Colonic mucosa (tissue), 4 donors: ENCODE measurements around the gene JAKMIP1. TPM values are rescaled to one million over a fixed set of nuclear protein-coding genes. Genes with fewer than 3 reads are reported as not detected.
A peak's percentile ranks its signal among the peaks of the same experiment; 100 is the strongest.

Source experiments
- DNase-seq: peaks from one replicate; pipeline ENCODE4 v3.0.0-alpha.2; 2020
- H3K27ac ChIP-seq: fragments of 200-600 bp; one replicate; pipeline ENCODE4 v1.8.0; 2021
- H3K27me3 ChIP-seq: fragments of 200-600 bp; one replicate; pipeline ENCODE4 v1.8.0; 2021
- H3K36me3 ChIP-seq: fragments of 200-600 bp; one replicate; pipeline ENCODE4 v1.8.0; 2021
- H3K4me1 ChIP-seq: fragments of 200-600 bp; one replicate; pipeline ENCODE4 v1.8.0; 2021; ENCODE audit warnings: mild to moderate bottlenecking
- H3K4me3 ChIP-seq: fragments of 200-600 bp; one replicate; pipeline ENCODE4 v1.8.0; 2021
- H3K9ac ChIP-seq, 2 donors: one replicate each; pipeline ENCODE4 v1.7.0; 2013; ENCODE audit warnings: control low read depth in 2 of 2, low read depth in 2 of 2, low read length in 2 of 2
- H3K9me3 ChIP-seq: fragments of 200-600 bp; one replicate; pipeline ENCODE4 v1.8.0; 2021
- intact Hi-C: fragments of 100-400 bp; cut with DNase I; formaldehyde crosslinking; loops from one replicate; pipeline ENCODE4 v1.14.1; 2022
- total RNA-seq, 2 donors: library from RNA; stranded (reverse); fragmentation: NEBNext Ultra II Directional in 1 of 2; extraction: Animal tissue kit (Norgen Biotek cat#: 25700) in 1 of 2; gene quantifications; one replicate each; pipeline ENCODE4 v1.2.1, GENCODE V29; 2021
- TF ChIP-seq, protein P1 (sequence below): fragments of 200-600 bp; IDR thresholded peaks from one replicate; pipeline ENCODE4 v1.8.0; 2022; ENCODE audit warnings: antibody characterized with exemption, mild to moderate bottlenecking
- donor health status: healthy.
- donor health status: DM: no; HTN: no; CAD: no.
- donor health status: DM: no; HTN: no; CAD: no.

Gene JAKMIP1
- total RNA-seq, 2 donors from 2014 or later = 0.19 to 0.42 TPM

DNA sequence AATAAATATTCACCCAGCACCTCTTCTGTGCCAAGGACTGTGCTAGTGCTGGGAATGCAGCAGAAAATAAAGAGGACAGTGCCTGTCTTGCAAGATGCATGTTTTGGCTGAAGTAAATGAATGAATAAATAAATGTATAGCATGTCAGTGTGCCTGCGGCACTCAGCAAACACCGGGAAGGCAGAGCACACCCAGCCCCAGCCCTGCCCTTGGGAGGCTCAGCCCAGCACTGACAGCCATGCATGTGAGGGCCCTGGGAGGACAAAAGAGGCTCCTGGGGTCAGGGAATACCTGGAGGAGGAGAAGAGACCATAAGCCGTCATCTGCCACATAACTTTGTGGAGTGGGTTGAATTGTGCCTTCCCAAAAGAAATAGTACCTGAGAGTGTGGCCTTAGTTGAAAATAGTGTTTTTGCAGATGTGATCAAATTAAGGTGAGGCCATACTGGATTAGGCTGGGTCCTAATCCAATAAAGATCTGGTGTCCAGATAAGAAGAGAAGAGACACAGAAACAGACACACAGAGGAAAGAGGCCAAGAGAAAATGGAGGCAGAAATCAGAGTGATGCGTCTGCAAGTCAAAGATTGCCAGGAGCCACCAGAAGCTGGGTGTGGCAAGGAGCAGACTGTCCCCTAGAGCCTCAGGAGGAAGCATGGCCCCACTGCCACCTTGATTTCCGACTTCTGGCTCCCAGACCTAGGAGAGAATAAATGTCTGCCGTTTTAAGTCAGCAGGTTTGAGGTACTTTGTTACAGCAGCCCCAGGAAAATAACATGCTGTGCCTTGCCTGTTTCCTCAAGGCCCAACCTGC is 198.5 kb downstream of the JAKMIP1 start:
- Histone ChIP-seq H3K27ac (no peak overlapping the region), H3K4me1 (no peaks in the 10 kb centered on the region), H3K27me3 (no peaks in the 10 kb centered on the region), H3K36me3 (no peaks in the 10 kb centered on the region), H3K9ac (no peak overlapping the region), H3K9me3 (no peaks in the 10 kb centered on the region), H3K4me3 (no peak overlapping the region)
- intact Hi-C loops = loop anchor here (10.0 kb wide), 1 partner anchor 83 kb away; no protein-coding TSS in a partner anchor
- DNase-seq = no peak
- TF ChIP-seq, protein P1, sequence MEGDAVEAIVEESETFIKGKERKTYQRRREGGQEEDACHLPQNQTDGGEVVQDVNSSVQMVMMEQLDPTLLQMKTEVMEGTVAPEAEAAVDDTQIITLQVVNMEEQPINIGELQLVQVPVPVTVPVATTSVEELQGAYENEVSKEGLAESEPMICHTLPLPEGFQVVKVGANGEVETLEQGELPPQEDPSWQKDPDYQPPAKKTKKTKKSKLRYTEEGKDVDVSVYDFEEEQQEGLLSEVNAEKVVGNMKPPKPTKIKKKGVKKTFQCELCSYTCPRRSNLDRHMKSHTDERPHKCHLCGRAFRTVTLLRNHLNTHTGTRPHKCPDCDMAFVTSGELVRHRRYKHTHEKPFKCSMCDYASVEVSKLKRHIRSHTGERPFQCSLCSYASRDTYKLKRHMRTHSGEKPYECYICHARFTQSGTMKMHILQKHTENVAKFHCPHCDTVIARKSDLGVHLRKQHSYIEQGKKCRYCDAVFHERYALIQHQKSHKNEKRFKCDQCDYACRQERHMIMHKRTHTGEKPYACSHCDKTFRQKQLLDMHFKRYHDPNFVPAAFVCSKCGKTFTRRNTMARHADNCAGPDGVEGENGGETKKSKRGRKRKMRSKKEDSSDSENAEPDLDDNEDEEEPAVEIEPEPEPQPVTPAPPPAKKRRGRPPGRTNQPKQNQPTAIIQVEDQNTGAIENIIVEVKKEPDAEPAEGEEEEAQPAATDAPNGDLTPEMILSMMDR = no peak

GRCh38 chr4:5999830-6000365 is 200.5 kb downstream of the JAKMIP1 start:
- H3K27ac ChIP-seq = no peak overlapping the region
- TF ChIP-seq, protein P1 = no peak
- intact Hi-C loops = loop anchor here (10.0 kb wide), 1 partner anchor 85 kb away; no protein-coding TSS in a partner anchor
- no peaks in the 10 kb centered on the region for H3K4me1 ChIP-seq
- H3K9me3 ChIP-seq = no peaks in the 10 kb centered on the region
- H3K27me3 ChIP-seq = no peaks in the 10 kb centered on the region
- no peak for DNase-seq
- no peak overlapping the region for H3K4me3 ChIP-seq
- no peaks in the 10 kb centered on the region for H3K36me3 ChIP-seq
- H3K9ac ChIP-seq = no peak overlapping the region

DNA sequence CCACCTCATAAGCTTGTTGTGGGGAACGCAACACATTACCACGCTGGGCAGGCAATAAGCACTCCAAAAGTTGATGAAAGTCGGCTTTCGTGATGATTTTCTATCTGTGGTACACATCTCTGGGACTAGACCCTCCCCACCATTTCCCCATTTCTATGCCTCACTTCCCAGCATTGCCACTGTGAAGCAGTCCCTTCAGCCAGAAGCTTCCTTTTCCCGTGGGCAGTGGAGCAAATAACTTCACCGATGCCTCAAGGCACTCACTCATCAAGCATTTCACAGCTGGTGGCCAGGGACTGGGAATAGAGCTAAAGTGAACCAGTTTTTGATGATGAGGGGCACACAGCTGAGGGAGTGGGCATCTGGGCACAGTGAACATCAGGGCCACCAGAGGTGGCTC is 201.0 kb downstream of the JAKMIP1 start:
- Histone ChIP-seq H3K4me1 (no peaks in the 10 kb centered on the region), H3K9ac (no peak overlapping the region), H3K27ac (no peak overlapping the region), H3K9me3 (no peaks in the 10 kb centered on the region), H3K4me3 (no peak overlapping the region), H3K36me3 (no peaks in the 10 kb centered on the region), H3K27me3 (no peaks in the 10 kb centered on the region)
- DNase-seq = no peak
- intact Hi-C loops = no loop called here
- TF ChIP-seq, protein P1 = no peak

DNA sequence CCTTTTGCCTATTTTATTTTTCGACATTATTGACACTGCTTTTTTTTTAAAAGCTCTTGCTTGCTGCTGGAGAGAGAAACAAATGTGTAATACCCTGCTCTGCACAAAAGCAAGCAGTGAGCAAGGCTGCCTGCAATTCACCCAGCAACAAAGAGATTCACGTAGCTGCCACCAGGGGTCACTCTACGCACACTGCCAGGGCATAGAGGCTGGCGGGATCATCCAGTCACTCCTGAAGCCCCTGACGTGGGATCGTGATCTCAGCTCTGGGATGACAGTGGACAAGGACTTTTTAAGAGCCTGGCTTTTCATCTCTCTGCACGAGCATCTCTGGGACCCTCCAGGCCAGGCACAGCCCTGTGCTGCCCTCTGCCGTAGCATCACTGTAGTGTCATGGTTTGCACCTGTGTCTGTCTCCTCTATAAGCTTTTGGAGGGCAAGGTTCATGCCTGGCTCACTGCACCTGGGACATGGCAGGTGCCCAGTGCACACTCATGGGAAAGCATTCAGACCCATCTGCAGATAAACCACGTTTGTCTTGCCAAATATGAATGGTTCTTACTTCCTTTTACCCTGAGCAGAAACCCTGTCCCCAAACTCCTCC is 201.9 kb downstream of the JAKMIP1 start:
- H3K27ac ChIP-seq = no peak overlapping the region
- intact Hi-C loops = no loop called here
- TF ChIP-seq, protein P1 = peak; percentile 83
- H3K4me3 ChIP-seq = no peak overlapping the region
- no peaks in the 10 kb centered on the region for H3K9me3 ChIP-seq
- DNase-seq = peak; percentile 40
- H3K36me3 ChIP-seq = no peaks in the 10 kb centered on the region
- no peaks in the 10 kb centered on the region for H3K4me1 ChIP-seq
- no peaks in the 10 kb centered on the region for H3K27me3 ChIP-seq
- no peak overlapping the region for H3K9ac ChIP-seq

DNA sequence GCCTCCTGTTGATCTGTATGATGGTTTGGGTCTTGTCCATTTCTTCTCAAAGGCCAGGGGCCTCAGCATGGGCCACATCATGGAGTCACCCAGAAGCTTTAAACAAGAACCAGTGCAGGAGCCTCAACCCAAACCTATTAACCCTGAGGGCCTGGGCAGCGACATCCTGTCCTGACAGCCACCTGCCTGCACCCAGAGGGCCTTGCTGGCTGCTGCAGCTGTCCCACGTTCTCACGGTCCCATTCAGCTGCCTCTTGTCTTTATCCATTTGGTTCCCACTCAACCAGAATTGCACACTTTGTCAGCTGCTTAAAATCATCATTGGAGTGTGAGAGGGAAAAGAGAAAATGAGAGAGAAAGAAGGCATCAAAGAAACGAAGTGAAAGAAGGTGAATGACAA is 203.7 kb downstream of the JAKMIP1 start:
- no peak for DNase-seq
- H3K4me1 ChIP-seq = no peaks in the 10 kb centered on the region
- TF ChIP-seq, protein P1 = no peak
- H3K36me3 ChIP-seq = no peaks in the 10 kb centered on the region
- H3K27ac ChIP-seq = no peak overlapping the region
- no peak overlapping the region for H3K4me3 ChIP-seq
- intact Hi-C loops = no loop called here
- H3K9ac ChIP-seq = no peak overlapping the region
- no peaks in the 10 kb centered on the region for H3K27me3 ChIP-seq
- H3K9me3 ChIP-seq = no peaks in the 10 kb centered on the region
